Measurements from ENCODE around the gene OSBPL6.
"Not testable (repeated sequence)": the region's sequence is repeated elsewhere in the genome, so short reads cannot be mapped to it uniquely, and the experiment has no call there.

The OSBPL6 gene

GRCh38 chr2:178193823-178194599 is at the start of gene OSBPL6:
OSBPL6 (plus strand) TSS chr2:178194512; CDS start chr2:178306185, 111,673 bp downstream.
- peak; percentile 74 for DNase-seq

DNA sequence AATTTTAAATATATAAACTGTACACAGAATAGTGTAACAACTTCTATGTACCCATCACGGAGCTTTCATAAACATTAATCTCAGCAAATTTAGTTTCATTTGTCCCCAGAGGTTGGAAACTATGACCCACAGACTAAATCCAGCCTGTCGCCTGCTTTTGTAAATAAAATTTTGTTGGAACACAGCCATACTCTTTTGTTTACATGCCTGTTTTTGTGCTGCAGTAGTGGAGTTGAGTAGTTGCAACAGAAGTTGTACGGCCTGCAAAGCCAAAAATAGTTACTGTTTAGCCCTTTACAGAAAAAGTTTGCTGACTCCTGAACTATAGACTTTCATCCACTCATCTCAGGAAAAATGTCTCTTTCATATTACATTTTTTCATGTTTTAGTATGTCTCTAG is 42.3 kb upstream of the OSBPL6 start:
- DNase-seq: peak; percentile 38

DNA sequence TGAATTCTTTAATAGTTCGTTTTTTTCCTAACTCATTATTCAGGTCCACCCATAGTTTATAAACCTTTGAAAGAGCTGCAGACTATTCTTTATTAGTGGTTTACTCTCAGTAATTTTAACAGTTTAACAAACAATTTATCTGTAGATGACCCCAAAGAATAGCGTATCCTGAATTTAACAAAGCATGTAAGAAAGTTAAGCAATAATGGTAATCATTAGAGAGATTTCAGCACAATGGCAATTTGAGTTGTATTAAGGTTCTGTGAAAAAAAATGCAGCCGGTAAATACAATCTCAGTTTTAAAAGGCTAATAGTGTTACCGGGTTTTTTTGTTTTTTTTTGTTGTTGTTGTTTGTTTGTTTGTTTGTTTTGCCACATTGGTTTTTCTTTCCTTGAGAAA is 41.8 kb upstream of the OSBPL6 start:
- DNase-seq: no peak

DNA sequence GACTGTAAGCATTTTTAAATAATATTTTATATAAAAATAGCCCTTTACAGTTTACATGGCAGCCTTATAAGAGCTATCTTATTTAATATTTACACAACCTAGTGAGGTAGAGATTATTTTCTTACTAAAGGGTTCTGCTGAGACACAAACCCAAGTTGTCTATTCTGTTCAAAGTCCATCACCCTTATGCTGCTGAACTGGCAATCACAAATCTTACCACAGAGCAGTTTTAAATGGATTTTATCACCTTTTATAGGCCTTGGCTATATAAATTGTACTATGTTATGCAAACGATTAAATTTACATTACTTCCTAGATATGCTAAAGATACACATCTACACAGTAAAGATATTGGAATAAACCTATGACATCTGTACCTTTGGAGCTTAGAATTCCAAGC is 41.3 kb upstream of the OSBPL6 start:
- no peak for DNase-seq

DNA sequence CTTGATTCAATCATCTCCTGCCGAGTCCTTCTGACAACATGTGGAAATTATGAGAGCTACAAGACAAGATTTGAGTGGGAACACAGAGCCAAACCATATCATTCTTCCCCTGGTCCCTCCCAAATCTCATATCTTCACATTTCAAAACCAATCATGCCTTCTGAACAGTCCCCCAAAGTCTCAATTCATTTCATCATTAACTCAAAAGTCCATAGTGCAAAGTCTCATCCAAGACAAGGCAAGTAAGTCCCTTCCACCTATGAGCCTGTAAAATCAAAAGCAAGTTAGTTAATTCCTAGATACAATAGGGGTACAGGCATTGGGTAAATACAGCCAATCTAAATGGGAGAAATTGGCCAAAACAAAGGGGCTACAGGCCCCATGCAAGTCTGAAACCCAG is 40.4 kb upstream of the OSBPL6 start:
- DNase-seq: not testable (repeated sequence)

GRCh38 chr2:178155524-178155923 is 38.8 kb upstream of the OSBPL6 start:
- no peak for DNase-seq

- DNase-seq: no peak
Observed at GRCh38 chr2:178157574-178157973, 36.7 kb upstream of the OSBPL6 start.

DNA sequence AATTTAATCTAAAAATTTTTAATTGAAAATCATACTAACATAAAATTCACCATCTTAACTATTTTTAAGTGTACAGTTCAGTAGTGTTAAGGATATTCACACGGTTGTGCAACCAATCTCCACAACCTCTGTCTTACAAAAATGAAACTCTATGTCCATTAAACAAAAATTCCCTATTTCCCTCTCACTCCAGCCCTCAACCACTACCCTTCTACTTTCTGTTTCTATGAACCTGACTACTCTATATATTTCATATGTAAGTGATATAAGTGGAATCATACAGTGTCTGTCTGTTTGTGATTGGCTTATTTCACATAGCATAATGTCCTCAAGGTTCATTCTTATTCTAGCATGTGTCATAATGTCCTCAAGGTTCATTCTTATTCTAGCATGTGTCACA is 34.3 kb upstream of the OSBPL6 start:
- no peak for DNase-seq

- DNase-seq: no peak
Observed at GRCh38 chr2:178160601-178161000, 33.7 kb upstream of the OSBPL6 start.

- no peak for DNase-seq
Observed at GRCh38 chr2:178163395-178163794, 30.9 kb upstream of the OSBPL6 start.

DNA sequence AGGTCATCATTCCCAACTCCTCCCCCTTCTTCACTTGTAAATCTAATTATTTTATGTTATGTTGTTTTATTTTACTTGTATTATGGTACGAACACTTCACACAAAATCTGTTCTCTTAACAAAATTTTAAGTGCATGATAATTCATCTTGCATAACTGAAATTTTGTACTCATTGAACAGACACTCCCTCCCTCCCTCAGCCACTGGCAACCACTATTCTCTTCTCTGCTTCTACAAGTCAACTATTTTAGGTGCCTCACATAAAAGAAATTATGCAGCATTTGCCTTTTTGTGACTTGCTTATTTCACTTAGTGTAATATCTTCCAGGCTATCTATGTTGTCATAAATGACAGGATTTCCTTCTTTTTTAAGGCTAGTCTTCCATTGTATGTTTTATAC is 30.4 kb upstream of the OSBPL6 start:
- DNase-seq: no peak

DNA sequence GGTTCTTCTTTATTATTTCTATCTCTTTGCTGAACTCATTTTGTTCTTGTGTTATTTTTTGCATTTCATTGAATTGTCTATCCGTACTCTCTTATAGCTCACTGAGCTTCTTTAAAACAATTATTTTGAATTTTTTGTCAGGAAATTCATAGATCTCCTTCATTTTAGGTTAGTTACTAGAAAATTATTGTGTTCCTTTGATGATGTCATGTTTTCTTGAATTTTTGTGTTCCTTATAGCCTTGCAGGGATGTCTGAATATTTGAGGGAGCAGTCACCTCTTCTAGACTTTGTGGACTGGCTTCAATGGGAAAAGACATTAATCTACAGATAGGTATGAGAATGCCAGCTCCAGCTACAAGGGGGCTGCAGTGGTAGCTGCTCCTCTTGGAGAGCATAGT is 20.7 kb upstream of the OSBPL6 start:
- no peak for DNase-seq

GRCh38 chr2:178177066-178177679 is 17.1 kb upstream of the OSBPL6 start:
- no peak for DNase-seq

DNA sequence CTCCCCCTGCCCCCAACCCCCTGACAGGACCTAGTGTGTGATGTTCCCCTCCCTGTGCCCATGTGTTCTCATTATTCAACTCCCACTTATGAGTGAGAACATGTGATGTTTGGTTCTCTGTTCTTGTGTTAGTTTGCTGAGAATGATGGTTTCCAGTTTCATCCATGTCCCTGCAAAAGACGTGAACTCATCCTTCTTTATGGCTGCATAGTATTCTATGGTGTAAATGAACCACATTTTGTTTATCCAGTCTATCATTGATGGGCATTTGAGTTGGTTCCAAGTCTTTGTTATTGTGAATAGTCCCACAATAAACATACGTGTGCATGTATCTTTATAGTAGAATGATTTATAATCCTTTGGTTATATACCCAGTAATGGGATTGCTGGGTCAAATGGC is 13.7 kb upstream of the OSBPL6 start:
- DNase-seq: not testable (repeated sequence)

DNA sequence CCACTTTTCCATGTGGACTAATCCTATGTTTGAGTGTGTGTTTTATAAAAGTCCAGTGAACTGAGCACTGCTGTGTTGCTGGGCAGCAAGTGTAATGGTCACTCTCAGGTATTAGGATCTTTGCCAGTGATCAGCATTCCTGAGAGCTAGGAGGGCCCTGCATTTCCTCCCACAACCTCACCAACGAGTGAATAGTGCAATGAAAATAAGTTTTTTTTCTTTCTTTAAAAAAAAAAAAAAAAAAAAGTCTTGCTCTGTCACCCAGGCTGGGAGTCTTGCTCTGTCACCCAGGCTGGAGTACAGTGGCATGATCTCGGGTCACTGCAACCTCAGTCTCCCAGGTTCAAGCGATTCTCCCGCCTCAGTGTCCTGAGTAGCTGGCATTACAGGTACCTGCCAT is 6.5 kb upstream of the OSBPL6 start:
- DNase-seq: no peak

GRCh38 chr2:178188466-178188865 is 5.8 kb upstream of the OSBPL6 start:
- DNase-seq: no peak

DNA sequence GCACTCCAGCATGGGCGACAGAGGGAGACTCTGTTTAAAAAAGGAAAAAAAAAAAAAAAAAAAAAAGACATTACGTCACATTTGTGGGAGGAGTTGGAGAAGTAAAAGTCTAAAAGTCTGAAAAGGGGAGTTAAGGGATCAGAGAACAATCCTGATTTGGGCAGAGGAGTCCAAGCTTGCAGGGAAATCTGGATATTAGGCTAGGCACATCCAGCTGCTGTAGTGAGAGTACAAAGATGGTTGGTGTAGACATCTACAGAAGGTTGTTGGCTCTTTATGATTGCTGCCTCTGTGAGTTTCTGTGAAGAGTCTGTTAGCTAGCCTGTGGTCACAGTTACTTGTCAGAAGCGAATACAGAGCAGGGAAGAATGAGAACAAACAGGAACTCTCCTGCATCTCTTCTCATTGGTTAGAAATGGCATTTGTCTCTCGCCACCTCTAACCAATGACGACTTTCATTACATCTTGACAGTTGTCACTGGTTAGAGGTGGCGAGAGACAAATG is 3.3 kb upstream of the OSBPL6 start:
- no peak for DNase-seq

DNA sequence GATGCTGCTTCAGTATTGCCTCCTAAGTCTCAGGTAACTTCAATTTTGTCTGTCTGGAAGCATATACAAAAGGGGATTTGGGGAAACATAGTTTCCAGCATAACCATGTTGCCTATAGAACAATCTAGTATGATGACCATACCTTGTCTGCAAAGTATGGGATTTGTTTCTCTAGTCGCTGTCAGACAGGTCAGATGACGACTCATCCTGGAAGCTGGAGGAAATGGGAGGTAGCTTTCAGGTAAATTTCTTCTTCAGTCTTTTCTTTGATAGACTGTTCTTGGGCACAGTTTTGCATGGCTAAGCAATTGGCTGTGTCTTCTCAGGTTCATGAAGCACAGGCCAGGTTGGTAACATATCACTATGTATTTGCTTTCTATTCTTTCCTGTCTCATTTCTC is 2.8 kb upstream of the OSBPL6 start:
- DNase-seq: no peak

DNA sequence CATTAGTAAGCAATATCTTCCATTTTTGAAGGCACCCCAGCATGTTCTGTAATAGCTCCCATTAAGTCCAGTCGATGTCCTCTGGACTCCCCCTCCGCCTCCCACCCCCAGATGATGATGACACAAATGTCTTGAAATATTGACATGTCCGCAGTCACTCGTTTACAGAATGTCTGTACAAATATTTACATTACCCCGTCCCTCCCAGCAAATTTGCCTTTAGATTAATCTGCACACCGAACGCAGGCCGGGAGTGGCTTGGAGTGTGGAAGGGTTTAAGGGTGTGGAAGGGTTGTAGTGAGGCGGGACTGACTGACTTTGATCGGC is 853 bp upstream of the OSBPL6 start:
- DNase-seq: no peak

DNA sequence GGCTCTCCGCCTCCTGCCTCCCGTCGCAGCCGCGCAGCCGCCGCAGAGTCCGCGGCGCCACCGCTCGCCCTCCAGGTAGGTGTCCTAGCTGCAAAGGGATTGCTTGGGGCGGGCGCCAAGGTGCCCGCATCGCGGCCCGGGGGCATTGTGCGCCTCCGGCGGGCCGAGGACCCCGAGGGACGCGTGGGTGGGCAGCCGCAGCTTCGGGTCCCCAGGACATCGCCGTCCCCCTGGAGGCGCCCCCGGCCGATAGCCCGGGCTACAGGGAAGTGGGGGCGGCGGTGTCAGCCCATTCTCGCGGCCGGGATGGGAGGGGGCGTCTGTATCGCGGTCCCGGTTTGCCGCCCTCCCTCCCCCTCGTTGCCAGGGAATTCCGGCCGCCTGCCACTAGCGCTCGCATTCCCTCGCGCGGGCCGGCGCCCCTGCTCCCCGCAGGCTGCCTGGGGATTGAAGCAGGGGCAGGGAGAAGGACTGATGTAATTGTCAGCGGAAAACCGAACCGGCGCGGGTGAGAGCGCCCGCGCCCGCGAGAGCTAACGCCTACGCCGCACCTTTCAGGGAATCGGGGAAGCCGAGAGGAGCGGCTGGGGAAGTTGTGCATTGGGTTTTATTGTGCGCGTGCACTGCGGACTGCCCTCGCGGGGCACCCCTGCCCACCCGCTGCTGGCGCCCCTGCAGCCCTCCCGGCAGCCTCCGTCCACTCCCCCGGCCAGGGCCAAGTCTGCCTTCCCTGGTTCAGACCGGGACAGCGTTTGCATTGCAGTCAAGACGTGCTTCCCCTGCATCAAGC is 483 bp downstream of the OSBPL6 start:
- DNase-seq: no peak

DNA sequence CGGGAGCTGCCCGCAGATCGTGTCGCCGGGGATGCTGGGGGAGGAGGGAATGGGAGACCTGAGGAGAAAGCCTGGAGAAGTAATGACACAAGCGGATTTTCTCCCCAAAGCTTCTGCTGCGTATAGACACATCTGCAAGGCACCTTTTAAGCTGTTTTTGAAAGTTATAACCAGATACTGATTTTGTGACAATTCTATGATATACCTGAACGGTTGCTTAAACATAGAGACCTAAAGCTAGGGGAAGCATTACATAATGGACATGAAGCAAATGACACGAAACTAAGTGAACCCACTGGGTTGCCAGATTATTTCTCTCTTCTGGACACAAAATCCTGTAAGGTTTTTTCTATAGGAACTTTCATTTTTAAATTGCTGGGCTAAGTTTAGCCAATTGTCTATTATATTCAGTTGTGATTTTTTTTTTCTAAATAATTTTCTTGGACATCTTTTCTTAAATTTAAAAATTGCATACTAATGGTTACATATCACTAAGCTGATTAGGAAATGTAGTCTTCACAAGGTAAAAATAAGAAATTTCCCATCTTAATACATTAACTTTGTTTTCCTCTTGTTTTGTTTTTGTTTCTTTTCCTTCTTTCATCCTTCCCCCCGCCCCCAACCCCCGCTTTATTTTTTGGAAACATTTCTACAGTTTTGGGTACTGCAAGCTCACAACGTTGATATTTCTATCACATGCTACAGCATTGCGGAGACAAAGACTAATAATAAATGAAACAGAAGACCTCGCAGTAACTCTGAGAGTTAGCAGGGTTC is 1.3 kb downstream of the OSBPL6 start:
- peak; percentile 32 for DNase-seq

- no peak for DNase-seq
Observed at GRCh38 chr2:178197791-178198190, 3.5 kb downstream of the OSBPL6 start.

GRCh38 chr2:178198441-178198840 is 4.1 kb downstream of the OSBPL6 start:
- not testable (repeated sequence) for DNase-seq
